ENCODE measurements around the gene CACNA1C.

DNA sequence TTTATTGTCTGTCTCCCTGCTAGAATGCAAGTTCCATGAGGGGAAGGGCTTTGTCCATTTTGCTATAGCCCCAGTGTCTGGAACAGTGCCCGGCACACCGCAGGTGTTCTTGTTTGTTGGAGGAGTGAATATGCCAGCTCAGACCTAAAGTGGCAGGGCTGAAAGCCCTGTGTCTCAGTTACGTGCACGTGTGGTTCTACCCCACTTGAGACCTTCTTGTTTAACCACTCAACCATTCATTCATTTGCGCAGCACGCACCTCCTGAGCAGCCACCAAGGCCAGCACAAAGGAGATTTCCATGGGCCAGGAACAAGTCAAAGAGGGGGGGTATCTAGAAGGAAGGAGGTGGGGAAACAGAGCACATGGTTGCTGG, 404.0 kb downstream of the CACNA1C start:
- TF ChIP-seq EZH2 (IDR thresholded peaks at IDR 0.05; ENCODE audit: borderline replicate concordance, low read depth, low read length, severe bottlenecking): no peak
- TF ChIP-seq, protein P1, sequence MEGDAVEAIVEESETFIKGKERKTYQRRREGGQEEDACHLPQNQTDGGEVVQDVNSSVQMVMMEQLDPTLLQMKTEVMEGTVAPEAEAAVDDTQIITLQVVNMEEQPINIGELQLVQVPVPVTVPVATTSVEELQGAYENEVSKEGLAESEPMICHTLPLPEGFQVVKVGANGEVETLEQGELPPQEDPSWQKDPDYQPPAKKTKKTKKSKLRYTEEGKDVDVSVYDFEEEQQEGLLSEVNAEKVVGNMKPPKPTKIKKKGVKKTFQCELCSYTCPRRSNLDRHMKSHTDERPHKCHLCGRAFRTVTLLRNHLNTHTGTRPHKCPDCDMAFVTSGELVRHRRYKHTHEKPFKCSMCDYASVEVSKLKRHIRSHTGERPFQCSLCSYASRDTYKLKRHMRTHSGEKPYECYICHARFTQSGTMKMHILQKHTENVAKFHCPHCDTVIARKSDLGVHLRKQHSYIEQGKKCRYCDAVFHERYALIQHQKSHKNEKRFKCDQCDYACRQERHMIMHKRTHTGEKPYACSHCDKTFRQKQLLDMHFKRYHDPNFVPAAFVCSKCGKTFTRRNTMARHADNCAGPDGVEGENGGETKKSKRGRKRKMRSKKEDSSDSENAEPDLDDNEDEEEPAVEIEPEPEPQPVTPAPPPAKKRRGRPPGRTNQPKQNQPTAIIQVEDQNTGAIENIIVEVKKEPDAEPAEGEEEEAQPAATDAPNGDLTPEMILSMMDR (IDR thresholded peaks at IDR 0.05; ENCODE audit: borderline replicate concordance, extremely low read depth, low read length, poor library complexity, severe bottlenecking): no peak

Measured in DND-41 (cell line).